ENCODE data around the gene SLC19A1.
"Not testable (repeated sequence)": the region's sequence is repeated elsewhere in the genome, so short reads cannot be mapped to it uniquely, and the experiment has no call there.

The SLC19A1 gene

DNA sequence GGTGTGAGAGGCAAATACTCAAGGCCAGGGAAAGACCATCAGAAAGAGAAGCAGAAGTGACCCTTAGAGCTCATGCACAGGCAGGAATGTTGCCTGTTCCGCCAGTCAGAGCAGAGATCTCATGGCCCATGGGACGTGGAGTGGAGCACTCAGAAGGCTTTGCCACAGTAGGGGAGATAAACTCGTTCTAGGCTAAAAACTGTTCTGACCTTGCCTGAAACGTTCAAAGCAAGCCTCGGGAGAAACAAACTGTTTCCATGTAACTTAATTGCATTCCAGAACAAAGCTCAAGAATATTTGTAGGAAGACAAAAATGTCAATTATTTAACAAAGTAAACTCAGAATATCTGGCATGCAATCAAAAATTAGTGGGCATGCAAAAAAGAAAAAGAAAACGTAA lies 20.7 kb upstream of the SLC19A1 start:
- TF ChIP-seq, protein P1, sequence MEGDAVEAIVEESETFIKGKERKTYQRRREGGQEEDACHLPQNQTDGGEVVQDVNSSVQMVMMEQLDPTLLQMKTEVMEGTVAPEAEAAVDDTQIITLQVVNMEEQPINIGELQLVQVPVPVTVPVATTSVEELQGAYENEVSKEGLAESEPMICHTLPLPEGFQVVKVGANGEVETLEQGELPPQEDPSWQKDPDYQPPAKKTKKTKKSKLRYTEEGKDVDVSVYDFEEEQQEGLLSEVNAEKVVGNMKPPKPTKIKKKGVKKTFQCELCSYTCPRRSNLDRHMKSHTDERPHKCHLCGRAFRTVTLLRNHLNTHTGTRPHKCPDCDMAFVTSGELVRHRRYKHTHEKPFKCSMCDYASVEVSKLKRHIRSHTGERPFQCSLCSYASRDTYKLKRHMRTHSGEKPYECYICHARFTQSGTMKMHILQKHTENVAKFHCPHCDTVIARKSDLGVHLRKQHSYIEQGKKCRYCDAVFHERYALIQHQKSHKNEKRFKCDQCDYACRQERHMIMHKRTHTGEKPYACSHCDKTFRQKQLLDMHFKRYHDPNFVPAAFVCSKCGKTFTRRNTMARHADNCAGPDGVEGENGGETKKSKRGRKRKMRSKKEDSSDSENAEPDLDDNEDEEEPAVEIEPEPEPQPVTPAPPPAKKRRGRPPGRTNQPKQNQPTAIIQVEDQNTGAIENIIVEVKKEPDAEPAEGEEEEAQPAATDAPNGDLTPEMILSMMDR (IDR thresholded peaks at IDR 0.05; ENCODE audit: low read depth, low read length): no peak
- no peak overlapping the region for H3K4me3 ChIP-seq (ENCODE audit: low read depth, low read length)

GRCh38 chr21:45562402-45562801 lies 20.2 kb upstream of the SLC19A1 start:
- TF ChIP-seq, protein P1 (IDR thresholded peaks at IDR 0.05; ENCODE audit: low read depth, low read length): no peak

DNA sequence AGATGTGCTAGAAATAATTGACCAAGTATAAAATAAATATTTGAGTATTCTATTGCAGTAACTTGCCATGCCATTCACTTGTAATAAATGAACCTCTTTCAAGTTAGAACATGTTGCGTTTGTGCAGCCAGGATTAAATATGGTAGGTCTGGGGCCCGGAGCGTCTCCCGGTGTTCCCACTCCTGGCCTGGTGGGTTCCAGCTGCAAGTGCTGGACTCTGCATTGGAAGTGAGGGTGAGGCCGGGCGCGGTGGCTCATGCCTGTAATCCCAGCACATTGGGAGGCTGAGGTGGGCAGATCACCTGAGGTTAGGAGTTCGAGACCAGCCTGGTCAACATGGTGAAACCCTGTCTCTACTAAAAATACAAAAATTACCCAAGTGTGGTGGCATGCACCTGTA lies 19.0 kb upstream of the SLC19A1 start:
- H3K4me3 ChIP-seq (ENCODE audit: low read depth, low read length): not testable (repeated sequence)

More at GRCh38 chr21:45562402-45562801, 20.2 kb upstream of the SLC19A1 start:
- 0 out of 2 replicates have a peak overlapping the region, but pooled peaks have one; percentile 12 for H3K4me3 ChIP-seq (ENCODE audit: low read depth, low read length)

GRCh38 chr21:45560106-45561021 lies 18.1 kb upstream of the SLC19A1 start:
- no peak overlapping the region for H3K4me3 ChIP-seq (ENCODE audit: low read depth, low read length)
- TF ChIP-seq, protein P1 (IDR thresholded peaks at IDR 0.05; ENCODE audit: low read depth, low read length): no peak

GRCh38 chr21:45559216-45560105 lies 17.2 kb upstream of the SLC19A1 start:
- TF ChIP-seq, protein P1 (IDR thresholded peaks at IDR 0.05; ENCODE audit: low read depth, low read length): no peak

GRCh38 chr21:45558044-45558721 lies 15.9 kb upstream of the SLC19A1 start:
- H3K4me3 ChIP-seq (ENCODE audit: low read depth, low read length): no peak overlapping the region
- TF ChIP-seq, protein P1 (IDR thresholded peaks at IDR 0.05; ENCODE audit: low read depth, low read length): no peak

More at GRCh38 chr21:45559216-45560105, 17.2 kb upstream of the SLC19A1 start:
- H3K4me3 ChIP-seq (ENCODE audit: low read depth, low read length): no peak overlapping the region

DNA sequence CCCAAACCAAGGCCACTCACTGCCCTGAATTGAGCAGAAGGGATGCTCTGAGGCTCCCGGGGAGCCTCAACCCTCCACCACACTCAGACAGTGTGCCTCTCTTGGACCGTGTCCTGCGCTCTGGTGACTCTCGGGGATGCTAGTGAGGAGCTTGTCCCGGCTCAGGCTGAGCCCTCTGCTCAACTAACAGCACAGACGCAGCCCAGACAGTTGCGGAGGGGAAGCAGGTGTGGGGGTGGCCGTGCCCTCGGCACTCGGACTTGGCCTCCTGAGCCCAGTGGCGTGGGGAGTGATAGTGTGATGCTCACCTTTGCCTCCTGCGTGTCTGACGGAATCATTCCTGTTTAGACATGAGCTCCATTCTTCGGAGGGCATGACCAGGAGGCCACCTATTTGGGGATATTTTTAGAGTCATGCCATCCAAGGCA lies 15.4 kb upstream of the SLC19A1 start:
- TF ChIP-seq, protein P1 (IDR thresholded peaks at IDR 0.05; ENCODE audit: low read depth, low read length): no peak
- no peak overlapping the region for H3K4me3 ChIP-seq (ENCODE audit: low read depth, low read length)

Measured in WI38 (cell line).